ENCODE measurements around the gene C2CD2. TPM values are rescaled to one million over a fixed set of nuclear protein-coding genes. Genes with fewer than 3 reads are reported as not detected.

Gene C2CD2
- total and polyA plus RNA-seq, 2 experiments from 2014 or later = 4.5 to 16.2 TPM

- TF ChIP-seq REST (IDR thresholded peaks at IDR 0.05; ENCODE audit: unreplicated experiment) (no peak), ETS1 (IDR thresholded peaks at IDR 0.05) (no peak), ZNF114 (CRISPR knock-in tag; IDR thresholded peaks at IDR 0.05) (no peak), NANOG (IDR thresholded peaks at IDR 0.05; ENCODE audit: borderline replicate concordance) (no peak), EZH2phosphoT487 (IDR thresholded peaks at IDR 0.05; ENCODE audit: unreplicated experiment) (no peak)
- TF ChIP-seq, protein P1, sequence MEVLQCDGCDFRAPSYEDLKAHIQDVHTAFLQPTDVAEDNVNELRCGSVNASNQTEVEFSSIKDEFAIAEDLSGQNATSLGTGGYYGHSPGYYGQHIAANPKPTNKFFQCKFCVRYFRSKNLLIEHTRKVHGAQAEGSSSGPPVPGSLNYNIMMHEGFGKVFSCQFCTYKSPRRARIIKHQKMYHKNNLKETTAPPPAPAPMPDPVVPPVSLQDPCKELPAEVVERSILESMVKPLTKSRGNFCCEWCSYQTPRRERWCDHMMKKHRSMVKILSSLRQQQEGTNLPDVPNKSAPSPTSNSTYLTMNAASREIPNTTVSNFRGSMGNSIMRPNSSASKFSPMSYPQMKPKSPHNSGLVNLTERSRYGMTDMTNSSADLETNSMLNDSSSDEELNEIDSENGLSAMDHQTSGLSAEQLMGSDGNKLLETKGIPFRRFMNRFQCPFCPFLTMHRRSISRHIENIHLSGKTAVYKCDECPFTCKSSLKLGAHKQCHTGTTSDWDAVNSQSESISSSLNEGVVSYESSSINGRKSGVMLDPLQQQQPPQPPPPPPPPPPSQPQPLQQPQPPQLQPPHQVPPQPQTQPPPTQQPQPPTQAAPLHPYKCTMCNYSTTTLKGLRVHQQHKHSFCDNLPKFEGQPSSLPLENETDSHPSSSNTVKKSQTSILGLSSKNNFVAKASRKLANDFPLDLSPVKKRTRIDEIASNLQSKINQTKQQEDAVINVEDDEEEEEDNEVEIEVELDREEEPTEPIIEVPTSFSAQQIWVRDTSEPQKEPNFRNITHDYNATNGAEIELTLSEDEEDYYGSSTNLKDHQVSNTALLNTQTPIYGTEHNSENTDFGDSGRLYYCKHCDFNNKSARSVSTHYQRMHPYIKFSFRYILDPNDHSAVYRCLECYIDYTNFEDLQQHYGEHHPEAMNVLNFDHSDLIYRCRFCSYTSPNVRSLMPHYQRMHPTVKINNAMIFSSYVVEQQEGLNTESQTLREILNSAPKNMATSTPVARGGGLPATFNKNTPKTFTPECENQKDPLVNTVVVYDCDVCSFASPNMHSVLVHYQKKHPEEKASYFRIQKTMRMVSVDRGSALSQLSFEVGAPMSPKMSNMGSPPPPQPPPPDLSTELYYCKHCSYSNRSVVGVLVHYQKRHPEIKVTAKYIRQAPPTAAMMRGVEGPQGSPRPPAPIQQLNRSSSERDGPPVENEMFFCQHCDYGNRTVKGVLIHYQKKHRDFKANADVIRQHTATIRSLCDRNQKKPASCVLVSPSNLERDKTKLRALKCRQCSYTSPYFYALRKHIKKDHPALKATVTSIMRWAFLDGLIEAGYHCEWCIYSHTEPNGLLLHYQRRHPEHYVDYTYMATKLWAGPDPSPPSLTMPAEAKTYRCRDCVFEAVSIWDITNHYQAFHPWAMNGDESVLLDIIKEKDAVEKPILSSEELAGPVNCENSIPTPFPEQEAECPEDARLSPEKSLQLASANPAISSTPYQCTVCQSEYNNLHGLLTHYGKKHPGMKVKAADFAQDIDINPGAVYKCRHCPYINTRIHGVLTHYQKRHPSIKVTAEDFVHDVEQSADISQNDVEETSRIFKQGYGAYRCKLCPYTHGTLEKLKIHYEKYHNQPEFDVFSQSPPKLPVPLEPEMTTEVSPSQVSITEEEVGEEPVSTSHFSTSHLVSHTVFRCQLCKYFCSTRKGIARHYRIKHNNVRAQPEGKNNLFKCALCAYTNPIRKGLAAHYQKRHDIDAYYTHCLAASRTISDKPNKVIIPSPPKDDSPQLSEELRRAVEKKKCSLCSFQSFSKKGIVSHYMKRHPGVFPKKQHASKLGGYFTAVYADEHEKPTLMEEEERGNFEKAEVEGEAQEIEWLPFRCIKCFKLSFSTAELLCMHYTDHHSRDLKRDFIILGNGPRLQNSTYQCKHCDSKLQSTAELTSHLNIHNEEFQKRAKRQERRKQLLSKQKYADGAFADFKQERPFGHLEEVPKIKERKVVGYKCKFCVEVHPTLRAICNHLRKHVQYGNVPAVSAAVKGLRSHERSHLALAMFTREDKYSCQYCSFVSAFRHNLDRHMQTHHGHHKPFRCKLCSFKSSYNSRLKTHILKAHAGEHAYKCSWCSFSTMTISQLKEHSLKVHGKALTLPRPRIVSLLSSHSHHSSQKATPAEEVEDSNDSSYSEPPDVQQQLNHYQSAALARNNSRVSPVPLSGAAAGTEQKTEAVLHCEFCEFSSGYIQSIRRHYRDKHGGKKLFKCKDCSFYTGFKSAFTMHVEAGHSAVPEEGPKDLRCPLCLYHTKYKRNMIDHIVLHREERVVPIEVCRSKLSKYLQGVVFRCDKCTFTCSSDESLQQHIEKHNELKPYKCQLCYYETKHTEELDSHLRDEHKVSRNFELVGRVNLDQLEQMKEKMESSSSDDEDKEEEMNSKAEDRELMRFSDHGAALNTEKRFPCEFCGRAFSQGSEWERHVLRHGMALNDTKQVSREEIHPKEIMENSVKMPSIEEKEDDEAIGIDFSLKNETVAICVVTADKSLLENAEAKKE (CRISPR knock-in tag; IDR thresholded peaks at IDR 0.05) = no peak
Measured at GRCh38 chr21:41894922-41895557, 58.8 kb downstream of the C2CD2 start (continued).
